Measurements from ENCODE around the gene MIDN.

Gene MIDN

GRCh38 chr19:1267477-1268225 is 19.3 kb downstream of the MIDN start (continued):
- TF ChIP-seq ZNF398 (tag by site-specific recombination; IDR thresholded peaks at IDR 0.05): peak; percentile 64; the same call in 1 of the 2 replicates
- TF ChIP-seq ZNF785 (tag by site-specific recombination; IDR thresholded peaks at IDR 0.05): no peak
- no peak; the same call in none of the 2 replicates for TF ChIP-seq KLF17 (tag by site-specific recombination; IDR thresholded peaks at IDR 0.05)
- TF ChIP-seq ZNF707 (tag by site-specific recombination; IDR thresholded peaks at IDR 0.05): no peak
- TF ChIP-seq EGR2 (tag by site-specific recombination; IDR thresholded peaks at IDR 0.05; ENCODE audit: low read depth): peak; percentile 58; the same call in 1 of the 2 replicates
- TF ChIP-seq MEIS1 (CRISPR knock-in tag; IDR thresholded peaks at IDR 0.05; ENCODE audit: borderline replicate concordance): no peak
- TF ChIP-seq ZBTB48 (tag by site-specific recombination; IDR thresholded peaks at IDR 0.05): no peak
- TF ChIP-seq ZNF280C (tag by site-specific recombination; IDR thresholded peaks at IDR 0.05): no peak
- no peak for TF ChIP-seq ZNF521 (tag by site-specific recombination; IDR thresholded peaks at IDR 0.05)
- TF ChIP-seq HOXD13 (CRISPR knock-in tag; IDR thresholded peaks at IDR 0.05; ENCODE audit: borderline replicate concordance): no peak
- TF ChIP-seq ZNF184 (tag by site-specific recombination; IDR thresholded peaks at IDR 0.05): no peak
- TF ChIP-seq ZBTB10 (tag by site-specific recombination; IDR thresholded peaks at IDR 0.05): peak; percentile 76; the same call in 1 of the 2 replicates
- TF ChIP-seq ZBTB20 (tag by site-specific recombination; IDR thresholded peaks at IDR 0.05): no peak
- TF ChIP-seq REPIN1 (tag by site-specific recombination; IDR thresholded peaks at IDR 0.05; ENCODE audit: low read depth): no peak
- no peak for TF ChIP-seq ZNF830 (tag by site-specific recombination; IDR thresholded peaks at IDR 0.05; ENCODE audit: low read depth)
- no peak for TF ChIP-seq HOXA7 (CRISPR knock-in tag; IDR thresholded peaks at IDR 0.05; ENCODE audit: borderline replicate concordance)
- TF ChIP-seq ELK4 (IDR thresholded peaks at IDR 0.05; ENCODE audit: borderline replicate concordance, low read depth, low read length): no peak
- TF ChIP-seq ZNF138 (tag by site-specific recombination; IDR thresholded peaks at IDR 0.05; ENCODE audit: borderline replicate concordance): no peak
- no peak for TF ChIP-seq ZNF221 (tag by site-specific recombination; IDR thresholded peaks at IDR 0.05; ENCODE audit: borderline replicate concordance)
- TF ChIP-seq RBAK (tag by site-specific recombination; IDR thresholded peaks at IDR 0.05): no peak
- TF ChIP-seq ZBTB8A (tag by site-specific recombination; IDR thresholded peaks at IDR 0.05): peak; percentile 89
- TF ChIP-seq ZNF341 (tag by site-specific recombination; IDR thresholded peaks at IDR 0.05; ENCODE audit: low read depth): peak; percentile 36
- no peak for TF ChIP-seq ZNF510 (tag by site-specific recombination; IDR thresholded peaks at IDR 0.05; ENCODE audit: insufficient replicate concordance)
- no peak for TF ChIP-seq ZBTB11 (tag by site-specific recombination; conservative IDR thresholded peaks at IDR 0.05; ENCODE audit: low read depth)
- TF ChIP-seq MYNN (tag by site-specific recombination; IDR thresholded peaks at IDR 0.05; ENCODE audit: borderline replicate concordance): no peak
